HL-60/S4 treated with phorbol 12-myristate 13-acetate at 8.2 ng/mL for 4 days and 3 days (cell line): ENCODE data around the gene TEAD3.

Experiments used
- in situ Hi-C: fragments of 300-500 bp; cut with MboI; formaldehyde crosslinking; loops from 2 replicates; pipeline ENCODE4 v1.15.0; 2022; ENCODE audit warnings: low sequenced_read_pairs

Gene TEAD3

DNA sequence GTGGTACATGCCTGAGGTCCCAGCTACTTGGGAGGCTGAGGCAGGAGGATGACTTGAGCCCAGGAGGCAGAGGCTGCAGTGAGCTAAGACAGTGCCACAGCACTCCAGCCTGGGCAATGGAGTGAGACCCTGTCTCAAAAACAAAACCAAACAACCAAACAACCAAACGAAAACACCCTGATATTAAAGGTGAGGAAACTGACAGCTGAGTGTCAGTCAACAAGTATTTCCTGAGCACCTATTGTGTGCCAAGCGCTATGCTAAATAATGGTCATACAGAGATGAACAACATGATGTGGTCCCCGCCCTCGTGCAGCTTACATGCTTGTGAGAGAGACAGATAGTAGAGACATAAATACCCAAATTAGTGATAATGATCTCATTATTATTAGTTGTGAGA, 17.7 kb upstream of the TEAD3 start:
- in situ Hi-C loops = no loop called here

DNA sequence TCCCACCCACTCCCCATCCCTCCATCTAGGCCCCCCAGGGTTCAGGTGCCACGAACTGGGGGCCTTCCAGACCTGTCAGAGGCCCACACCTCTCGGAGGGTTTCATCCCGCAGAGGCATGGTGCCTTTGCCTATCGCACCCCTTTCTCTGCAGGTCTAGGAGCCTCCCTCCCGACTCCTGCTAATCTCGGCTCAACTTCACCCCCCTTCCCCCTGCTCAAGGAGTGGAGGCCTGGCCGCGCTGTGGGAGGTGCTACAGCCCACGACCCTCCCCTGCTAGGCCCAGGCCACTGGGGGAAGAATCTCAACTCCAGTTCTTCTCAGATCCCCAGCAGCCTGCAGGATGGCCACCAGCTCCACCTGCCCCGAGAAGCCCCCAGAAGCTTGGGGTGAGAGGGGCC, 15.9 kb upstream of the TEAD3 start, which contains the start of gene TULP1:
Gene TULP1, minus strand, starts transcription at position 157 of the 400 bp plus-strand sequence. Its CDS starts 38 bp downstream, at position 119.
- in situ Hi-C loops = no loop called here

DNA sequence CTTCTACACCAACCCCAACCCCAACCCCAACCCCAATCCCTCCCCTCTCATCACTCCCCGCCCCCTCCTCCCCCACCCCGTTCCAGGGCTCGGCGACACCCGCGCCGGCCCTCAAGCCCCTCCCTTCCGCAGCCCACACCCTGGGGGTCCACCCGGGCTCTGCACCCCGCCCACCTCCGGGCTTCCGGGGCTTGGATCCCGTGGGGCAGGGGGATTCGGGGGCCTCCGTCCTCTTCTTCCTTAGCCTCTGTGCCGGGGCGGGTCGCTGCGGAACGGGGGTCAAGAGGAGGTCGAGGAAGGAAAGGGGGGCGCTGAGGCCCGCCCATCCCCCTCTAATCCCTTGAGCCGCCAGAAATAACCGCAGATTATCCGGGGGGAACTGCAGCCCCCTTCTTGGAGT, 15.1 kb upstream of the TEAD3 start:
- in situ Hi-C loops = no loop called here

DNA sequence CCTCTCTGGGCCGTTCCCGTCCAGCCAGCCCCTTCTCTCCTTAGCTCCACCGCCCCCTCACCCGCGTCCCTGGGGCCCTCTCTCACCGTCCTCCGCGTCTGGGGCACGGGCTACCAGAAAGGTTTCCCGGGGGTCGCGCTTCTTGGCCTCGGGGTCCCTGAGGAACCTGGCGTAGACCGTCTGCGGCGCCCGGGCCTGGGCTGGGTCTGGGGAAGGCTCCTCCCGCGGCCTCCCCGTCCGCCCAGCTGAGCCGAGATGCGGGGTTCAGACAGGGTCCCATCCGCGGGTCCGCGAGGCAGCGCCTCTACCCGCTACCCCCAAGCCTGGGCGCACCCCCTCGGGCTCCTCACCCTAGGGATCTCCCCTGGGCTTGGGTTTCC, 14.7 kb upstream of the TEAD3 start:
- in situ Hi-C loops = no loop called here

DNA sequence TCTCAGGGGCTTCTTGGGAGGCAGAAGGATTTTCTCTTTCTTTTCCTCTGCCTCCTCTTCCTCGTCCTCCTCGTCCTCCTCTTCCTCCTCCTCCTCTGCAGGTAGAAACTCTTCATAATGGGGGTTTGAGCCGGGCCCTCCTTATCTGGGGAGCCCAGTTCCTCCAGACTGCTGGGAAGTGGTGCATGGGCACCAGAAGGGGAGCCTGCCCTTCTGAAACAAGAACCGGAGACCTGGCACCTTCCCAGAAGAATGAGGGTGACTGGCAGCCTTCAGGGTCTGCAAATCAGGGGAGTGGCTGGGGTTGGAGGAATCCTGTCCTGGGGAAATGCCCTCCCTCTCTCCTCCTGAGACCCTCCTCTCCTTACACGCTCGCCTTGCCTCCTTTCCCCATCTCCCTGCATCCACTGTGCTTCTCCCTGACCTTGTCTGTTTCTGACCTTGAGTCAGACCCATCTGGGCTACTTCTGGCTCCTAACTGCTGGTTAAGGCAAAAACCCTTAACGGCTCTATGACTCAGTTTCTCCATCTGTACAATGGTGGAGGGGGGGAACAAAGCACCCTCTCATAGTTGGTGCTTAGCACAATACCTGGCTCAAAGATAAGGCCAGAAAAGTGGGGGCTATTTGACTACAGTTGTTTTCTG, 14.2 kb upstream of the TEAD3 start:
- in situ Hi-C loops = no loop called here

DNA sequence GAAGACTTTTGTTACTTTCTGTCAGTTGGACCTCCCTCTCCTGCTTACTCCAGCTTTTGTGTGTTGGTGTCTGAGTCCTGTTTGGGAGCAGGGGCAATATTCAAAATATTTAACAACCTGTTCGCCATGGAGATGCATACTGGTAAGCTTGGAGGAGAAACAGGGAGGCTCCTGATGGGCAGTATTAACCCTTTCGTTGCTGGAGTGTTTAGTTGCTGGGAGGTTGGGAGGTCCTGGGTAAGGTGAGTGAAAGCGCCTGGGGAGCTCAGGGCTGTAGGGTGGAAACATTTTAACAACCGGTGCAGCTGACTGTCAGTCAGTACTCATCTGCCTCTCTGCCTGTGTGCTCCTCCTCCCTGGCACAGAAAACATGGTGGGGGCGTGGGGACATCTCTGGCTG, 11.7 kb upstream of the TEAD3 start:
- in situ Hi-C loops = no loop called here

DNA sequence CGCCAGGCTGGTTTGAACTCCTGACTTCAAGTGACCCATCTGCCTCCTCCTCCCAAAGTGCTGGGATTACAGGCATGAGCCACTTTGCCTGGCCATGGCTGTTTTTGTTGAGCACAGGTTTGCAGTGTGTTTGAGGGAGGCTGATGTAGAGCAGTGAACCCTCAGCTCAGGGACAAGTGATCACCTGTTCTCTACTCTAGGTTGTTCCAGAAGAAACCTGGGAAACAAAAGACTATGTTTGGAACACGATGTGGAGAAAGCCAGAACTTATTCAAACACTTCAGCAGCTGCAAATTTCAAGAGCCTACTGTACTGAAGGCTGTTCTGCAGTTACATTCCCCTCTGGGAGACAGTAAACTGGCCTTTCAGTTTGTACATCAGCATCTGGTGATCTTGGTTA, 11.1 kb upstream of the TEAD3 start:
- in situ Hi-C loops = no loop called here

DNA sequence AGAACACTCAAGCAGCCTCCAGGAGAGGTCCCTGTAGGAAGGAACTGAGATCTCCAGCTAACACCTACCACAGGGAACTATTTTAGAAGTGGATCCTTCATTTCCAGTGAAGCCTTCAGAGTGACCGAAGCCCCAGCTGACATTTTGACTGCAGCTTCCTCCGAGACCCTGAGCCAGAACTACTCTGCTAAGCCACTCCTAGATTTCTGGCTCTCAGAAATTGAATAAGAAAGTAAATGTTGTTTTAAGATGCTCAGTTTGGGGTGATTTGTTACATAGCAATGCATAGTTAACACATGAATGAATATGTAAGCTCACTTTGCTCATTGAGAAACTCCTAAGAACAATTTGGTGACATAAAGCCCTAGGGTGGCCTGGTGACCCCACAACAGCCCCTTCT, 10.3 kb upstream of the TEAD3 start:
- in situ Hi-C loops = no loop called here

DNA sequence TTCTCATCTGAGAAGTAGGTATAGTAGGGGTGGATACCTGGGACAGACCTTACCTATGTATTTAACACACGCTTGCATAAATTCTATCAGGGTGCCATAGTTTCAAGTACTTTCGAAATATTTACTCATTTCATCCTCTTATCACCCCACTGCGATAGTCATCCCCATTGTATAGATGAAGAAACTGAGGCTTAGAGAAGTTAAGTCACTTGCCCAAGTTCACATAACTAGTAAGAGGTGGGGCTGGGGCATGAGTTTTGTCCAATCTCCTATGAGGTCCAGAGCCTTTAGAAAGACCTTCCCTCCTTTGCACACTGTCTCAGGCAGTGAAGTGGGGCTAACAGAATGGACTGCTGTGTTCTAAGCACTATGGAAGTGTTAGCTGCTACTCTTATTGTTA, 9.7 kb upstream of the TEAD3 start:
- in situ Hi-C loops = no loop called here

DNA sequence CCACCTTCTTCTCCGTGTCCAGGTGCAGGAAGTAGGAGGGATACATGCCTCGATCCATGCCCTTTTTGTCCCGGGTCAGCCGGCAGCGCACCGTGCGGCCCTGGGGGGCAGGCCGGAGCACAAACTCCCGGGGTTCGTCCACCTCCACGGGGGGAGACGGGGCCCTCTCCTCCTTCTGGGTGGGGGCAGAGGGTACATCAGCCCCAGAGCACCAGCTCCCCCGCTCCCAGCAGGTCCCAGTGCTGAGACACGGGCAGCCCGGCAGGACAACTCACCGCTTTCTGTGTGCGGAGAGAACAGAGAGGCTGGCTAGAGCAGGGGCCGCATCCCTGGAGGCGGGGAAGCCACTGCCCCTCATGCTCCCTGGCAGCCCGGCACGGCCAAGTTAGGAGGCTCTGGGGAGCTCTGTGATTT, 9.1 kb upstream of the TEAD3 start:
- in situ Hi-C loops = no loop called here

DNA sequence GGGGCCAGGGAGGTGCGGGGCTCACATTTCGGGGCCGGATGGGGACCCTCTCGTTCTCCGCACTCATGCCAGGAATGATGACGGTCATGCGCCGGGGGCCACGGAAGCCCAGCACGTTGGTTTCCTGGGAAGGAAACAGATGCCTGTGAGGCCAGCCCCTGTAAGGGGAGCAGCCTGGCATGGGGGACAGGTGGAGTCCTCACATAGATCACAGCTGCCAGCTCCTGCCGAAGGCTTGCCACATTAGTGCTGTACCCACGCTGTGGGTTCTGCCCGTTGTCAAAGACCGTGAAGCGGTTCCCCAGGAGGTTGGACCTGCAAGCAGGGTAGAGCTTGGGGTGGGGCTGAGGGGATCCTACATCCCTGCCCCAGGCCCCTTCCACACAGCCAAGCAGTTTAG, 6.7 kb upstream of the TEAD3 start:
- in situ Hi-C loops = no loop called here

DNA sequence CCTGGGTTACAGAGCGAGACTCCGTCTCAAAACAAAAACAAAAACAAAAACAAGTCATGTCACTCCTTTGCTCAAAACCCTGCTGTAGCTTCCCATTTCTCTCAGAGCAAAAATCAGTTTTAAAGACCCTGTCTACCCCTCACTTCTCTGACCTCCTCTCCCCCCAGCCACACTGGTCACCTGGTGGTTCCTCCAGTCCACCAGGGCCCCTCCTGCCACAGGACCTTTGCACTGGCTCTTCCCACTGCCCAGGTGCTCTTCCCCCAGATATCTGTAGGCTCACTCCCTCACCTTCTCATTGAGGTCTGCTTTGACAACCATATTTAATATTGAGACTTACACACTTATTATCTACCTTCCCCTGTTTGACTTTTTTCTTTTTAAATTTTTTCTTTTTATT, 4.9 kb upstream of the TEAD3 start:
- in situ Hi-C loops = no loop called here

DNA sequence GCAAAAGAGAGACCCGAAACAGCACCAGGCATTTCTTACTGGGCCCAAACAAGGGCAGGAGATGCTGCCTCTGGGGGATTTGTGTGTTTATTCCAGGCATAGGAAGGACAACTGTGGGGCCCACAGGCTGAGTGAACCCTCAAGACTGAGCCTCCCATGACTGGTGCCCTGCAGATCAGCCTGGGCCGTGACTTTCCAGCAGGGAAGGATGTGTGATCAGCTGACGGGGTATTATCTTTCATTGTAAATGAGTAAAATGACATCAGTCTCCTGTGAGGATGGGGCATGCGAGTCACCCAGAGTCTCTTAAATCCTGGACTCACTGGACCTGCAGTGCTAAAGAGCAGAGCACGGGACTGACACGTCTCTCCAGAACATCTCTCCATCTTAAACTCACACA, 3.9 kb upstream of the TEAD3 start:
- in situ Hi-C loops = no loop called here

DNA sequence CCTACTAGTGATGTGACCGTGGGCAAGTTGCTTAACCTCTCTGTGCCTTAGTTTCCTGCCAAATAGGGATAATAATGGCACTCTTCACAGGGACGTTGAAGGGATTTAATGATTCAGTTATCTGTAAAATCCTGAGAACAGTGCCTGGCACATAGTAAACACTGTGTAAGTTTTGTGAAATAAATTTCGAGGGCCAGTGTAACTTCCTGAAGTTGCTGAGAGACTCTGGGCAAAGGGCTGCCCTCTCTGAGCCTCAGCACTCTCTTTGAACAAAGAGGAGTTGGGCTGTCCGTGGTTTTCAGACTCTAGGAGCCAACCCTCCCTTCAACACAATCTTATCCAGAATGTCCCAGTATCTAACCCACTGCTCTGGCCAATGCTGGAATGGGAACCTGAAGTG, 2.5 kb upstream of the TEAD3 start:
- in situ Hi-C loops = no loop called here

DNA sequence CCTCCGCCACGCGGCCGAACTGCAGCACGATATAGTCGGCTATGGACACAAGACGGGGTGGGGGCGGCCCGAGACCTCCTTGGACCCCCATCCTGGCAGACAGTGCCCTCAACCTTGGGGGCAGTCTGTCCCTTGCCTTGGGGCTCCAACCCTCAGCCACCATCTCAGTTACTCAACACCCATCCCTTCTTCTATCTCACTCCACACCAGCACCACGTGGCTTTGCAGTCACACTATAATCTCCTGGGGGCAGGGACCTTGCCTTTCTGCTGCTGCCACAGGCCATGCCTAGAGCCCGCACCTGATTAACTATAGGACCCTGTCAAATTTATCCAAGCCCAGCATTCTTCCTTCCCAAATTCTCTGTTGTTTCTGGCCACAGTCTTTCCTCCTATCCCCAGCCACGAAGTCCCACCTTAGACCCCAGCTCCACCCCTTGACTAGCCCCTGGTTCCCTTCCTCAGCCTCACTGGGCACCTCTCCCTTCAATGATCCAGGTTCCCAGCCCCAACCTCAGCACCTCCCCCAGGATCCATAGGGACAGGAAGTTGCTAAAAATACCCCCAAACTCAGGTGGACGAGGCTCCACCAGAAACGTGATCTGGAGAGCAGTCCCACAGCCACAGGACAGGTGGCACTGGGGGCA, 1.7 kb upstream of the TEAD3 start:
- in situ Hi-C loops = no loop called here

DNA sequence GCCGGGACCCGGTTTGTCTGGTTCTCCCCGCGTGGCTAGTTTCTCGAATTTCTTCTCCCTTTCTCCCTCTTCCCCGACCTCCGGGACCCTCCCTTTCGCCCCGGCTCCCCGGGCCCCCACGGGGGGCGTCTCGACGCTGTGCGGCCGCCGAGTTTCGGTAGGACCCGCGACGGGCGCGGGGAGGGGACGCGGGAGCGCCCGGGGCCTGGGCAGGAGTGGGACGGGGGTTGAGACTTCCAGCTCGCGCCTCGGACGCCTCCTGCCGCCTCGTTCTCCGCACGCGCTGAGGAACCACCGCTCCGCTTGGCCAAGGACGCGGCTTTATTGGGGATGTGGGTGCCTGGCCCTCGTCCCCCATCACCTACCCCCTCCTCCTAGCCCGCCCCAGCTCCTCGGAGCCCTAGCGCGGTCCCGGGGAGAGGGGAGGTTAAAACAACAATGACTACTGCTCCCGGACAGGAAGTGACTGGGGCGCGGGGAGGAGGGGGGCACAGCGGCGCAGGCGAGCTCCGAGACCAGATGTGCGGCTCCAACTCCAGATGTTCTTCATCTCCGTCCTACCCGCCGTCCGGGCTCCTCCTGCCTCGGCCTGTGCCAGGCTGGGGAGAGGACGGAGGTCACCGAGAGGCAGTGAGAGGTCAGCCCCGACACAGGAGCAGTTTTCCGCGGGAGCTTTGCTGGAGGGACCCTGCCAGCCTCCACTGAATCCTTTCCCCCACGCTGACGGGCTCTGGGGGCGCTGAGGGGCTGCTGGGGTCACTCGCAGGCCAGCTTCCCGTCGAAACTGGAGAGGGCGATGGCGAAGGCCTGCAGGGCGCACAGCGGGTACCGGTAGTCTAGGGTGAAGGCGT, 917 bp upstream of the TEAD3 start:
- in situ Hi-C loops = no loop called here

DNA sequence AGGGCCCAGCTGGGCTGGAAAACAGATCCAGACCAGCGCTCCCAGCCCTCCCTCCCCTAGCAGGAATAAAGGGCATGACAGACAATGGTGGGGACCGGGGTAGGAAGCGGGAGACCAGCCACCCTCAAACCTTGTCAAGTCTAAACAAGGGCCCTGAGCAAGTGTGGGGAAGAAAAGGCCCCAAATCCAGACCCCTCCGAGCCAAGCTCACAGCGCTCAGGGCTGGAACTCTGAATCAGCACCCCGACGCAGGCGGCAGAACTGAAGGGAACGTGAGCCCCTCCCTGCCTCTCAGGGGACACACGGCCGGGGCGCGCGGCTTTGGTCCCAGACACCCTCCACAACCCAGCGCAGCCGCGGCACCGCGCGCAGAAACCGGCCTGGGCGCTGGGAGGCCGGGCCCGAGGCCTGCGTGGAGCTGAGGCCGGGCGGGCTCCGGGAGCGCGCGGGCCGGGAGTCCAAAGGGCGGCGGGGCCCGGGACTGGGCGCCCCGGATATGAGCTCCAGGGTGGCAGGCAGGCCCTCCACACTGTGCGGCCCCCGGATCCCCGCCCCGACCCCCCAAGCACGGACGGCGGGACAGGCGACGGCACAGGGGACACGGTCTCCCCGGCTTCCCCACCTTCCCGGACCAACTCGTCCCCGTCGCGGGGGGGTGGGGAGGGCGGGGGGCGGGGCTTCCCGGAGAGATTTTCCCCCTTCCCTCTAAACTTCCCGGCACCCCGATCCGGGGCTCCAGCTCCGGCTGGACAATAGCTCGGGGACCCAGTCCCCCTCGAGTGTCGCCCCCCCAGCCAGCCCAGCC, 641 bp downstream of the TEAD3 start:
- in situ Hi-C loops = no loop called here

DNA sequence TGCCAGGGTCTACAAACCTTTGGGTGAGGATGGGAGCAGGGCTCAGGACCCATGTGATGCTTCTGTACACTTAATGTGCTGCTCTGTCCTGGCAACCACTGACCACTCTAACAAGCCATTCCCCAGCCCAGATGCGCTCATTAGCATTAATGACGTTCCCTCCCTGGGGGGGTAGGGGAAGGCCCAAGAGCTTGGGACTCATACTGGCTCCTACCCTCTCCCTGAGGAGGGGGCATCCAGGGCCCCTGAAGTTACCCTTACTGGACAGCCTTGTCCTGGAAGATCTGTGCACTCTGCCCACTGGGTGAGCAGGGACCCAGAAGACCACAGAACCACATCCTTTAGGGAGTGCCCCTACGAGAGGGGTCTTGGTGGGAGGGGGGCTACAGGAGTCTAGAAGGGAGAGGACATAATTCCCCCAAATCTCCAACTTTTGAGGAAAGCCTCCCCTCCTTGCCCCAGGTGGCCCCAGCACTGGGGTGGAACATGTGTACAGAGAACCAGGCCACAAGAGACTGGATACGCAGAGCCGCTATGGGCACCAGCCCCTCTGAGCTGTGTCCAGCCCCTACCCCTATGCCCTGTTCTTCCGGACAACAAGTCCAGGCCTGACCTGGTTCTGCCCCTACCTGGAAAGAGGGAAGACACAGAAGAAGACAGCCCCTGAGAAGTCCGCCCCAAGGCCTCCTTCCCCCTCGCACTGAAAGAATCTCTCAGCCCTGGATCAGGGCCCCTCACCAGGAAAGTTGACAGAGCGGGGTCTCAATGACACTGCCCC, 1.4 kb downstream of the TEAD3 start:
- in situ Hi-C loops = no loop called here

DNA sequence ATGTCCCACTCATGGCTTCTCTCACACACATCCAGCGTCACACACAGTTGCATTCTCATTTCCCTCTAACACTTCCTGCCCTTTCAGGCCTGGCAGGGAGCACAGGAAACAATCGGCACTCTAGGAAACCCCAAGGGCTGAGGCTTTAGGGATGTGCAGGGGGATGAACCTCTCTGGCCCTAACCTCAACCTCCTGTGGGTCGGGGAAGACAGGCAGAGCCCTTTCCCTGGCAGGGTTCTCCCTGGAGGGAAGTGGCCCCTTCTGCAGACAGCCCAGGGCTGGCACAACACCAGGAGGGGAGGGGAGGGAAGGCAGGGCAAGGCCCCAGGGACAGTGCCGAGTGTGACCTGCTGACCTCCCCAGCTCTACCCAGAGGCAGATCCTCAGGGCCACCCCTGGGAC, 2.7 kb downstream of the TEAD3 start:
- in situ Hi-C loops = no loop called here

DNA sequence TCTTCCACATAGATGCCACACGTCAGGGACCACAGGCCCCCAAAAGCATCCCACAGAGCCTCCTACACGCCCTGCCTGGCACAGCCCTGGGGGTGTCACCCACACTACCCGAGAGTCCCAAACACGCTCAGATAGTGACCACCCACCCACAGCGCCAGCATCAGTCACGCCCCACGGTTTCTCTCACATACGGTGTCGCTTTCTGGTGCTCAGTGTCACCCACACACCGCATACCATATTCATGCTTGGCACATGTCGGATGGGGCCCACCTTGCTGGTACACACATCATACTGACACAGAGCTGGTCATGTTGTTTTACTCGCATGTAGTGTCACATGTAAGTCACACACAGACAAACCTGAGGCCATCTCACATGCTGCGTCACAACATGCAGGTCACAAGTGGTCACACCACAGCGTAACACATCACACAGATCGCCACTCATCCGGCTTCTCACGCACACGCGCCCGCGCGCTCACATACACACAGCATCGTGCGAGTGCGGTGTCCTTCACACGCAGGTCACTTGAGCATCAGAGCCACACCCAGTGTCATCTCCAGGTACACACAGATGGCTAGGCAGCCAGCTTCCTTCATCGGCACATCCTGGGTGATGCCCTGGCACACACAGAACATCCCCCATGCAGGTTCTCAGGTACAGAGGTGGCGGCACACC, 3.4 kb downstream of the TEAD3 start:
- in situ Hi-C loops = no loop called here
